ENCODE measurements around the gene HGF. TPM values are rescaled to one million over a fixed set of nuclear protein-coding genes. Genes with fewer than 3 reads are reported as not detected.
"Not testable (repeated sequence)": the region's sequence is repeated elsewhere in the genome, so short reads cannot be mapped to it uniquely, and the experiment has no call there.

HGF gene
- total RNA-seq, 4 donors from 2014 or later, result 0.39 to 1.6 (median 1.4) TPM

- in situ Hi-C loops (cut with MboI; ENCODE audit: low sequenced_read_pairs in 4 of 4), result no loop called here
- DNase-seq, result no peak
Observed at GRCh38 chr7:81740403-81740802, 29.4 kb downstream of the HGF start.

DNA sequence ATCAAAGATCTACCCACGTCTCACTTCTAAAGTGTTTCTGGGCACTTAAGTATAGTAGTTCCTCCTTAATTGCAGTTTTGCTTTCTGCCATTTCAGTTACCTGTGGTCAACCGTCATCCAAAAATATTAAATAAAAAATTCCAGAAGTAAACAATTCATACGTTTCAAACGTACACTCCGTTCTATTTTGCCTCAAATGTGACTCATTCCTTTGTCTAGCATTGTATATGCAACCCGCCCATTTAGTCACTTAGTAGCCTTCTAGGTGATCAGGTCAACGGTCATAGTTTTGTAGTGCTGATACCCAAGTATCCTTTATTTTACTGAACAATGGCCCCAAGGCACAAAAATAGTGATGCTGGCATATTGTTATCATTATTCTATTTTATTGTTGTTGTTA is 33.8 kb downstream of the HGF start:
- Histone ChIP-seq H3K4me3 (no peak overlapping the region), H3K4me1 (no peaks in the 10 kb centered on the region), H3K27ac (no peak overlapping the region), H3K9me3 (no peaks in the 10 kb centered on the region), H3K27me3 (no peaks in the 10 kb centered on the region), H3K36me3 (no peaks in the 10 kb centered on the region)
- DNase-seq (no peak), ATAC-seq (no peak)
- TF ChIP-seq POLR2A (IDR thresholded peaks at IDR 0.05), result no peak
- TF ChIP-seq CTCF (IDR thresholded peaks at IDR 0.05 in 4 of 5, conservative IDR thresholded peaks at IDR 0.05 in 1 of 5), result no peak
- in situ Hi-C loops (cut with MboI; ENCODE audit: low sequenced_read_pairs in 4 of 4), result no loop called here
- intact Hi-C loops (cut with DNase I; ENCODE audit: low total_unique reads), result no loop called here

More at GRCh38 chr7:81740403-81740802, 29.4 kb downstream of the HGF start:
- no peak for TF ChIP-seq POLR2A (IDR thresholded peaks at IDR 0.05)
- no peak for TF ChIP-seq CTCF (IDR thresholded peaks at IDR 0.05 in 4 of 5, conservative IDR thresholded peaks at IDR 0.05 in 1 of 5)
- ATAC-seq, result no peak
- Histone ChIP-seq H3K36me3 (no peaks in the 10 kb centered on the region), H3K4me3 (no peak overlapping the region), H3K9me3 (no peaks in the 10 kb centered on the region), H3K4me1 (no peaks in the 10 kb centered on the region), H3K27me3 (no peaks in the 10 kb centered on the region), H3K27ac (no peak overlapping the region)
- intact Hi-C loops (cut with DNase I; ENCODE audit: low total_unique reads), result no loop called here

- TF ChIP-seq CTCF (IDR thresholded peaks at IDR 0.05 in 4 of 5, conservative IDR thresholded peaks at IDR 0.05 in 1 of 5) (no peak), POLR2A (IDR thresholded peaks at IDR 0.05) (no peak)
- Histone ChIP-seq H3K27ac (no peak overlapping the region), H3K9me3 (no peaks in the 10 kb centered on the region), H3K4me1 (no peaks in the 10 kb centered on the region), H3K27me3 (no peaks in the 10 kb centered on the region), H3K36me3 (no peaks in the 10 kb centered on the region), H3K4me3 (no peak overlapping the region)
- ATAC-seq (no peak), DNase-seq (no peak)
- in situ Hi-C loops (cut with MboI; ENCODE audit: low sequenced_read_pairs in 4 of 4), result no loop called here
- intact Hi-C loops (cut with DNase I; ENCODE audit: low total_unique reads), result no loop called here
Observed at GRCh38 chr7:81725812-81726127, 44.1 kb downstream of the HGF start.

GRCh38 chr7:81725003-81725811 is 44.6 kb downstream of the HGF start:
- intact Hi-C loops (cut with DNase I; ENCODE audit: low total_unique reads), result no loop called here
- Histone ChIP-seq H3K27ac (no peak overlapping the region), H3K27me3 (no peaks in the 10 kb centered on the region), H3K4me1 (no peaks in the 10 kb centered on the region), H3K36me3 (no peaks in the 10 kb centered on the region), H3K4me3 (no peak overlapping the region), H3K9me3 (no peaks in the 10 kb centered on the region)
- DNase-seq, result no peak
- TF ChIP-seq POLR2A (IDR thresholded peaks at IDR 0.05), result no peak
- TF ChIP-seq CTCF (IDR thresholded peaks at IDR 0.05 in 4 of 5, conservative IDR thresholded peaks at IDR 0.05 in 1 of 5), result no peak
- no peak for ATAC-seq
- in situ Hi-C loops (cut with MboI; ENCODE audit: low sequenced_read_pairs in 4 of 4), result no loop called here

DNA sequence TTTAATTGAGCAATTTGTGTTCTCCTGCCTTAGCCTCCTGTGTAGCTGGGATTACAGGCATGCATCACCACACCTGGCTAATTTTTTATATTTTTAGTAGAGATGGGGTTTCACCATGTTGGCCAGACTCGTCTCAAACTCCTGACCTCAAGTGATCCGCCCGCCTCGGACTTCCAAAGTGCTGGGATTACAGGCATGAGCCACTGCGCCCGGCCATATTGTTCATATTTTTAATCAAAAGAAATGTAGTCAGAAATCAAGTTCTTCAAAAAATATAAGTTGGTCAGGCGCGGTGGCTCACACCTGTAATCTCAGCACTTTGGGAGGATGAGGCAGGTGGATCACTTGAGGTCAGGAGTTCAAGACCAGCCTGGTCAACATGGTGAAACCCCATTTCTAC is 47.6 kb downstream of the HGF start:
- in situ Hi-C loops (cut with MboI; ENCODE audit: low sequenced_read_pairs in 4 of 4), result not testable (repeated sequence)

More for the DNA sequence above, 47.6 kb downstream of the HGF start:
- H3K9me3 ChIP-seq; DNase-seq; H3K36me3 ChIP-seq; intact Hi-C loops (cut with DNase I; ENCODE audit: low total_unique reads); H3K4me1 ChIP-seq; H3K27me3 ChIP-seq; H3K27ac ChIP-seq; ATAC-seq; H3K4me3 ChIP-seq: not testable (repeated sequence)

Data from gastrocnemius medialis (tissue), 4 donors.